IgD-negative memory B cell (primary cell): ENCODE measurements around the gene RPL11. TPM values are rescaled to one million over a fixed set of nuclear protein-coding genes. Genes with fewer than 3 reads are reported as not detected.
"Not testable (repeated sequence)": the region's sequence is repeated elsewhere in the genome, so short reads cannot be mapped to it uniquely, and the experiment has no call there.

Experiments
- H3K27ac Mint-ChIP-seq, 3 donors: one replicate each; pipeline ENCODE4 v1.8.0; 2020 to 2022; ENCODE audit warnings: mild to moderate bottlenecking in 3 of 3, mixed read lengths in 3 of 3, moderate library complexity in 1 of 3
- H3K27me3 Mint-ChIP-seq: one replicate; pipeline ENCODE4 v1.8.0; 2021; ENCODE audit warnings: mixed read lengths
- H3K36me3 Mint-ChIP-seq: one replicate; pipeline ENCODE4 v1.8.0; 2020; ENCODE audit warnings: mild to moderate bottlenecking, mixed read lengths
- H3K4me1 Mint-ChIP-seq, 3 donors: one replicate each; pipeline ENCODE4 v1.8.0; 2020 to 2022; ENCODE audit warnings: mixed read lengths in 3 of 3, mild to moderate bottlenecking in 1 of 3
- H3K4me3 Mint-ChIP-seq, 4 donors: one replicate each; pipeline ENCODE4 v1.8.0; 2020 to 2022; ENCODE audit warnings: mild to moderate bottlenecking in 4 of 4, mixed read lengths in 4 of 4, moderate library complexity in 3 of 4
- H3K9me3 Mint-ChIP-seq, 3 donors: one replicate each; pipeline ENCODE4 v1.8.0; 2020 to 2021; ENCODE audit warnings: mixed read lengths in 3 of 3, mild to moderate bottlenecking in 1 of 3
- polyA plus RNA-seq: library from polyadenylated mRNA; unstranded; fragments of 300-500 nt; fragmentation: Illumina TruSeq; gene quantifications from one replicate; pipeline ENCODE4 v1.2.3, GENCODE V29; 2021

Gene RPL11
- polyA plus RNA-seq, 1 donor from 2014 or later: 1,607 TPM

GRCh38 chr1:23664837-23665795, 26.5 kb upstream of the RPL11 start:
- H3K4me1 Mint-ChIP-seq: peaks cover 0 to 6% (median 2%) of the 10 kb centered on the region in 3 donors
- no peaks in the 10 kb centered on the region for H3K27me3 Mint-ChIP-seq
- H3K9me3 Mint-ChIP-seq: no peaks in the 10 kb centered on the region
- peak overlapping the region in 1 of 3 donors; percentile 77 for H3K27ac Mint-ChIP-seq
- no peak overlapping the region for H3K4me3 Mint-ChIP-seq
- H3K36me3 Mint-ChIP-seq: no peaks in the 10 kb centered on the region

- H3K27ac Mint-ChIP-seq: no peak overlapping the region
- H3K36me3 Mint-ChIP-seq: no peaks in the 10 kb centered on the region
- H3K4me1 Mint-ChIP-seq: peaks cover 0 to 6% (median 2%) of the 10 kb centered on the region in 3 donors
- no peak overlapping the region for H3K4me3 Mint-ChIP-seq
- H3K27me3 Mint-ChIP-seq: no peaks in the 10 kb centered on the region
- H3K9me3 Mint-ChIP-seq: no peaks in the 10 kb centered on the region
These were observed 24.2 kb upstream of the RPL11 start for GRCh38 chr1:23667411-23667810.

GRCh38 chr1:23670709-23671108, 20.9 kb upstream of the RPL11 start:
- no peaks in the 10 kb centered on the region for H3K36me3 Mint-ChIP-seq
- no peaks in the 10 kb centered on the region for H3K27me3 Mint-ChIP-seq
- no peaks in the 10 kb centered on the region for H3K4me1 Mint-ChIP-seq
- no peak overlapping the region for H3K27ac Mint-ChIP-seq
- H3K9me3 Mint-ChIP-seq: no peaks in the 10 kb centered on the region
- no peak overlapping the region for H3K4me3 Mint-ChIP-seq

- no peaks in the 10 kb centered on the region for H3K4me1 Mint-ChIP-seq
- H3K9me3 Mint-ChIP-seq: no peaks in the 10 kb centered on the region
- peaks cover 5% of the 10 kb centered on the region for H3K27me3 Mint-ChIP-seq
- no peak overlapping the region for H3K27ac Mint-ChIP-seq
- no peaks in the 10 kb centered on the region for H3K36me3 Mint-ChIP-seq
- H3K4me3 Mint-ChIP-seq: no peak overlapping the region
These were observed 18.4 kb upstream of the RPL11 start for GRCh38 chr1:23673086-23673813.

GRCh38 chr1:23679815-23680214, 11.8 kb upstream of the RPL11 start:
- Mint-ChIP-seq H3K4me1 (no peaks in the 10 kb centered on the region), H3K4me3 (no peak overlapping the region), H3K27ac (no peak overlapping the region), H3K36me3 (no peaks in the 10 kb centered on the region), H3K27me3 (peaks cover 20% of the 10 kb centered on the region), H3K9me3 (no peaks in the 10 kb centered on the region)

- Mint-ChIP-seq H3K27me3 (peaks cover 15% of the 10 kb centered on the region), H3K9me3 (peaks cover 0 to 2% (median 0%) of the 10 kb centered on the region in 3 donors), H3K4me1 (no peaks in the 10 kb centered on the region), H3K27ac (no peak overlapping the region), H3K36me3 (no peaks in the 10 kb centered on the region), H3K4me3 (no peak overlapping the region)
These were observed 8.7 kb upstream of the RPL11 start for GRCh38 chr1:23682946-23683345.

GRCh38 chr1:23684415-23684814, 7.2 kb upstream of the RPL11 start:
- no peaks in the 10 kb centered on the region for H3K36me3 Mint-ChIP-seq
- peaks cover 0 to 2% (median 0%) of the 10 kb centered on the region in 3 donors for H3K9me3 Mint-ChIP-seq
- no peak overlapping the region for H3K27ac Mint-ChIP-seq
- no peak overlapping the region for H3K4me3 Mint-ChIP-seq
- no peaks in the 10 kb centered on the region for H3K4me1 Mint-ChIP-seq
- peaks cover 13% of the 10 kb centered on the region for H3K27me3 Mint-ChIP-seq

GRCh38 chr1:23685197-23685596, 6.4 kb upstream of the RPL11 start:
- H3K4me1 Mint-ChIP-seq, H3K9me3 Mint-ChIP-seq, H3K36me3 Mint-ChIP-seq, H3K27ac Mint-ChIP-seq, H3K4me3 Mint-ChIP-seq, H3K27me3 Mint-ChIP-seq: not testable (repeated sequence)

- not testable (repeated sequence) for H3K27me3 Mint-ChIP-seq
These were observed 3.9 kb upstream of the RPL11 start for GRCh38 chr1:23687680-23688079.

GRCh38 chr1:23688281-23688680, 3.3 kb upstream of the RPL11 start:
- H3K4me3 Mint-ChIP-seq, H3K27me3 Mint-ChIP-seq, H3K27ac Mint-ChIP-seq, H3K36me3 Mint-ChIP-seq, H3K9me3 Mint-ChIP-seq: not testable (repeated sequence)
- peaks cover 11 to 17% (median 12%) of the 10 kb centered on the region in 3 donors for H3K4me1 Mint-ChIP-seq

More at GRCh38 chr1:23687680-23688079, 3.9 kb upstream of the RPL11 start:
- H3K4me3 Mint-ChIP-seq, H3K36me3 Mint-ChIP-seq, H3K27ac Mint-ChIP-seq, H3K9me3 Mint-ChIP-seq: not testable (repeated sequence)
- peaks cover 5 to 11% (median 6%) of the 10 kb centered on the region in 3 donors for H3K4me1 Mint-ChIP-seq

GRCh38 chr1:23692308-23692871, 784 bp downstream of the RPL11 start:
- H3K36me3 Mint-ChIP-seq: no peaks in the 10 kb centered on the region
- peak overlapping the region; percentile 94 to 98 (median 97) for H3K27ac Mint-ChIP-seq
- H3K9me3 Mint-ChIP-seq: peaks cover 0 to 1% (median 0%) of the 10 kb centered on the region in 3 donors
- peak overlapping the region; percentile 95 to 100 (median 98) for H3K4me3 Mint-ChIP-seq
- peaks cover 30 to 42% (median 41%) of the 10 kb centered on the region in 3 donors for H3K4me1 Mint-ChIP-seq
- no peaks in the 10 kb centered on the region for H3K27me3 Mint-ChIP-seq

- Mint-ChIP-seq H3K4me3 (peak overlapping the region in 3 of 4 donors; percentile 75 to 100 (median 98)), H3K27ac (peak overlapping the region; percentile 37 to 98 (median 97)), H3K36me3 (no peaks in the 10 kb centered on the region), H3K9me3 (no peaks in the 10 kb centered on the region), H3K27me3 (no peaks in the 10 kb centered on the region), H3K4me1 (peaks cover 33 to 52% (median 49%) of the 10 kb centered on the region in 3 donors)
These were observed 2.0 kb downstream of the RPL11 start for GRCh38 chr1:23693599-23693998.

- Mint-ChIP-seq H3K36me3 (no peaks in the 10 kb centered on the region), H3K4me1 (peaks cover 33 to 53% (median 52%) of the 10 kb centered on the region in 3 donors), H3K27me3 (no peaks in the 10 kb centered on the region), H3K27ac (peak overlapping the region in 1 of 3 donors; percentile 37), H3K9me3 (no peaks in the 10 kb centered on the region), H3K4me3 (peak overlapping the region in 1 of 4 donors; percentile 98)
These were observed 2.8 kb downstream of the RPL11 start for GRCh38 chr1:23694371-23694770.

GRCh38 chr1:23695667-23696066, 4.1 kb downstream of the RPL11 start:
- H3K27me3 Mint-ChIP-seq: no peaks in the 10 kb centered on the region
- H3K27ac Mint-ChIP-seq: no peak overlapping the region
- H3K4me1 Mint-ChIP-seq: peaks cover 33 to 56% (median 54%) of the 10 kb centered on the region in 3 donors
- H3K36me3 Mint-ChIP-seq: no peaks in the 10 kb centered on the region
- H3K4me3 Mint-ChIP-seq: peak overlapping the region in 1 of 4 donors; percentile 63
- H3K9me3 Mint-ChIP-seq: no peaks in the 10 kb centered on the region
